HG02798 (cell line): Measurements from ENCODE around the gene TNFRSF11A.
A peak's percentile ranks its signal among the peaks of the same experiment; 100 is the strongest.

Experiments used
- ATAC-seq: cut with Tn5 transposase; IDR thresholded peaks from one replicate; pipeline ENCODE4 v1.9.1; 2021; ENCODE audit warnings: mild to moderate bottlenecking; ENCODE audit not compliant: unreplicated experiment, poor library complexity

Gene TNFRSF11A

DNA sequence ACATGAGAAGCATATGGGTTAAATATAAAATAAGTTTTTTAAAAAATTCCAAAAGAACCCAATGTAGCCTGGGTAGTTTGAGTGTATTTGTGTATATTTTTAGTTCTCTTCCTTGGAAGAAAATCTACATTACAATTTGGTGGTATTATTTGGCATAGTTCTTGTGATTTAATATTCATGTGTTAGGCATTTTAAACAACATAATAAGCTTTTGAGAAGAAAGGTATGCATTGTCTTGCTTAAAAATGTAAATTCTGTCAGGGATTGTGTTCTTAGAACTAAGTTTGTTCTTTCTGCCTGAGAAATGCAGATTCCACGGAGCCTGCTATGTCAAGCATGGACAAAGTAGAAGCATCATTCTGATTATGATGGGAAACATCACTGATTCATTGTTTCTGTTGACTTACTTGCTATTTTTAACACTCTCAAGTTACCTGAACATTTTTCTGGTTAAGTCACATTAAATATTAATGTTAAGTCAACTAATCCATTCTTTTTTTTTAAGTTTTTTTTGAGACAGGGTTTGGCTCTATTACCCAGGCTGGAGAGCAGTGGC lies 49.4 kb downstream of the TNFRSF11A start:
- no peak for ATAC-seq

DNA sequence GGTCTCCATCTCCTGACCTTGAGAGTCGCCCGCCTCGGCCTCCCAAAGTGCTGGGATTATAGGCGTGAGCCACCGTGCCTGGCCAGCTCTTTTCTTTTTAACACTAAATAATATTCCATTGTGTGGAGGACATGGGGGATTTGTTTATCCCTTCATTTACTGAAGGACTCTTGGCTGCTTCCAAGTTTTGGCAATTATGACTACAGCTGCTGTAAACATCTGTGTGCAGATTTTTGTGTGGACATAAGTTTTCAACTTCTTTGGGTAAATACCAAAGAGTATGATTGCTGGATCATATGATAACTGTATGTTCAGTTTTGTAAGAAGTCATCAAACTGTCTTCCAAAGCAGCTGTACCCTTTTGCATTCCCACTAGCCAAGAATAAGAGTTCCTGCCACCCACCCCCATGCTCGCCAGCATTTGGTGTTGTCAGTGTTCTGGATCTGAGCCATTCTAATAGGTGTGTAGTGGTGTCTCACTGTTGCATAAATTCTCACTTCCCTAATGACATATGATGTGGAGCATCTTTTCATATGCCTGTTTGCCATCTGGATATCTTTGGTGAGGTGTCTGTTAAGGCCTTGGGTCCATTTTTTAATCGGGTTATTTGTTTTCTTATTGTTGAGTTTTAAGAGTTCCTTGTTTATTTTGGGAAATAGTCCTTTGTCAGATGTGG lies 52.2 kb downstream of the TNFRSF11A start:
- ATAC-seq, result no peak

DNA sequence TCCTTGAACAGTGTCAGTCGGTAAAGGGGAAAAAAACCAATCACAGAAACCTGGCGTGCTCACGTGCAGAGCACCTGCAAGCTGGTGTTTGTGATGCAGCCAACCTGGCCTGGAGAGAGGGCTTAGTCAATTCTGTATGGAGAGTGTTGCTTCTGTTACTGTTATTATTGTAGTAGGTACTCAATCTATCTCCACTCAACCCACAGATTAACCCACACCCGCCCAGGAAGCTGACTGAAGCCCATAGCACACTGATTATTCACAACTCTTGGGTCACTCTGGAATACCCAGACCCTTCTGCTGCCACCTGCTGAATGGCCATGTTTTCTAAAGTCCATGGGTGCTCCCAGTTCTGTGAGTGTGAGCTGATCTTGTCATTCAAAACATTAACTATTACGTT lies 53.9 kb downstream of the TNFRSF11A start:
- ATAC-seq, result no peak

DNA sequence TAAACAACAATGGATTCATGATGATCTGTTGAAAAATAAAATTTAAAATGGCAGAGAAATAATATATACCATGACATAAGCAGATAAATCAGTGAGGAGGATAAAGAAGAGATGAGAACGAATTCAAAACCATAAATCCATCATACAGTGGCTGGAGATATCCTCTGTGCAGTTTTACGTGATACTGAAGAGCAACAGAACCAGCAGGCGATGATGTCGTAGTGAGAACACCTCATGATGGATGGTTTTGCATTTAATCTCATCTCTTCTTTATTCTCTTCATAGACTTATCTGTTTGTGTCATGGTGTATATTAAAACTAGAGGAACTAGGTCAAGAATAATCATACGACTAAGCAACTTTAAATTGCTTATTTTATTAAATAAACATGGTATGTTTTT lies 56.3 kb downstream of the TNFRSF11A start:
- no peak for ATAC-seq

DNA sequence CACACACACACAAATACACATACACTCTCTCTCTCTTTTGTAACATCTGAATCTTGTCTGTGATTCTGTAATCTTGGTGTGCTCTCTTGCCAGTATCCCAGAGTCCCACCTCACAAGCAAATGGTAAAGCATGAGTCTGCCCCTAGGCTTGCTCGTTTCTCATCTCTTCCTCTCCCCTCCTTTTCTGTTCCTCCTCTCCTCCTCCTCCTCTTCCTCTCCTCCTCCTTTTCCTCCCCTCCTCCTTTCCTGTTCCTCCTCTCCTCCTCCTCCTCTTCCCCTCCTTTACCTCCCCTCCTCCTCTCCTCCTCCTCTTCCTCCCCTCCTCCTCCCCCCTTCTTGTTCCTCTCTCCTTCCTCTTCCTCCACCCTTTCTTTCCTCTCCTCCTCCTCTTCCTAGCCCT lies 59.0 kb downstream of the TNFRSF11A start:
- no peak for ATAC-seq

DNA sequence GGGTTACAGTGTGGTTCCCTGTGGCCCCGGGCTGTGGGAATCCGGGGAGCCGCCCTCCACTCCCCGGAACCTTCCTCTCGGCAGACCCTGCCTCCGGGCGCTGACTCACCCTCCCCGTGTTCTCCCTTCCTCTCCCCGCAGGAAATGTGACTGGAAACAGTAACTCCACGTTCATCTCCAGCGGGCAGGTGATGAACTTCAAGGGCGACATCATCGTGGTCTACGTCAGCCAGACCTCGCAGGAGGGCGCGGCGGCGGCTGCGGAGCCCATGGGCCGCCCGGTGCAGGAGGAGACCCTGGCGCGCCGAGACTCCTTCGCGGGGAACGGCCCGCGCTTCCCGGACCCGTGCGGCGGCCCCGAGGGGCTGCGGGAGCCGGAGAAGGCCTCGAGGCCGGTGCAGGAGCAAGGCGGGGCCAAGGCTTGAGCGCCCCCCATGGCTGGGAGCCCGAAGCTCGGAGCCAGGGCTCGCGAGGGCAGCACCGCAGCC lies 59.5 kb downstream of the TNFRSF11A start:
- ATAC-seq, result no peak

DNA sequence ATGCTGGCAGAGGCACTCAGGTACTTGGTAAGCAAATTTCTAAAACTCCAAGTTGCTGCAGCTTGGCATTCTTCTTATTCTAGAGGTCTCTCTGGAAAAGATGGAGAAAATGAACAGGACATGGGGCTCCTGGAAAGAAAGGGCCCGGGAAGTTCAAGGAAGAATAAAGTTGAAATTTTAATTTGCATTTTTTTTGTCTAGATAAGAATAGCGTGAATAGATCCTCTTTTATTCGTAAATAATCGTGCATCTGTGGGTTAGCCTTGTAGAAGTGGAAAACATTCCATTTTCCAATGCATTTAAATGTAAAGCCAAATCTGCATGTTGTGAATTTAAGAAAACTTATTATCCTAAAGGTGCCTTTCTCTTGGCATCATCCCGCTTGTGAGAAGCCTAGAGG lies 61.0 kb downstream of the TNFRSF11A start:
- no peak for ATAC-seq

DNA sequence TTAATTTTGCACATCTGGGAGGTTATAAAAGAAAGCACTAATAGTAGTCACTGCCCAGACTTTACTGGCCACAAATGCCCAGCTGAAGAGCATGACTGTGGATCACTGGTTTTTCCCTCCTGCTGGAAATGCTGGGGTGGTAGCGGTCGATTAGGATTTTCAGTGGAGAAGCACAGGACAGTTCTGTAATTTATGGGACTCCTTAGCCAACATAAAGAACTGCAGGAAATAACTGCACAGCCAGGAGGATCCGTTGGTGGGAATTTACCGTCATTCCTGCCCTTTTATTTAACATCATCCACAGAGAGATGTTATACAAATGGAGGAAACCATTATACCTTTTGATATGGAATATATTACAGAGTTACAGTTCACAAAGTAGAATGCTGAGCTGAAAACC lies 61.5 kb downstream of the TNFRSF11A start:
- no peak for ATAC-seq

DNA sequence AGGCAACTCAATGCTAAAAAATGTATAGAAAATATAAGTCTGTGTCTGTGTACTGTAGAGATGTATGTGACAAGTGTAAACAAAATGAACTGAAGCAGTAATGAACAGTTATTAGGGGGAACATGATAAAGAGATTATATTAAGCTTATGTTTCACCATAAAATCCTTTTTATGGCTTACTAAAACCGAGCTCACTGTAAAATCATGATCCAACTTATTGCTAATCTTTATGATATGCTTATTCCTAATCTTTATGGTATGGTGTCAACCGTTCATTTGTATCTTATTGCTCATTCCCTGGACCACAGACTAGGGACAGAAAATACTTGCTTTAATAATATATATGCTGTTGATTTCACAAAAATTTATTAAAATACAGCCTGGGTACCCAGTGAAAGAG lies 62.1 kb downstream of the TNFRSF11A start:
- ATAC-seq, result no peak

DNA sequence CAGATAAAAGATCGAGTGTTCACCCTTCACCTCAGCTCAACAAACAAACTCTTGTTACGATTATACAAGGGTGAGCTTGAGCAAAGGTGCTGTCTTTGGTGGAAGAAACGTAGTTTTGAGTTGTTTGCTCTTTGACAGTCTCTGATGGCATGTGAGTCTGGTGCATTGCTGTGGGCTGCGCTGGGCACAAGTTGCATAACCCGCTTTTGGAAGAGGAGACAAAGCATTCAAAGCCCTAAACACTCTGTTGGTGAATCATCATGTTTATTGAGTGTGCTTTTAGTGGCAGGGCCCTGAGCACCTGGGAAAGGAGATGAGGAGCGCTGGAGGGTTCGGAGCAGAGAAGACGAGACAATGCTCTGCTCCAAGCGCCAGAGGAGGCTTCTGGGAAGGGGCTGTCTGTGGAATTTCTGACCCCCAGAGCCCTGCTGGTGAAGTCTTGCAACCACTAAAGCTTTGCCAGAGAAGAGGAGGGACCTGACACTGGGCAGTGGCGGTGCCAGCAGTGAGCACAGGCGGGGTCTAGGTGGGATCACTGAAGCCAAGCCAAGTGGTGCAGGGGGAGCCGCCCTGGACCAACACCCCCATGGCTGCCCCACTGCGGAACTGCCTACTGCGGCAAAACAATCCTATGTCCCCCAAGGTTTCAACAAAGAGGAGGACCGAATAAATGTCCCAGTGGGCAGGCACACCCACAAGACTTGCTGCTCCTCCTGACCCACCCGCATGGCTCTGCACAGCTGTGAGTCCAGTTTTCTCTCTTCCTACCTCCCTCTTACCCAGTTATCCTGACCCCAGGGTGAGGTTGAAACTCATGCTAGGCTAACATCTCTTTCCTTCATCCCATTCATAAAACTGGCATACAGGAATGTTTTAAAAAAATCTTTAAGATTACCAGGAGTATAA lies 64.0 kb downstream of the TNFRSF11A start:
- ATAC-seq, result no peak

DNA sequence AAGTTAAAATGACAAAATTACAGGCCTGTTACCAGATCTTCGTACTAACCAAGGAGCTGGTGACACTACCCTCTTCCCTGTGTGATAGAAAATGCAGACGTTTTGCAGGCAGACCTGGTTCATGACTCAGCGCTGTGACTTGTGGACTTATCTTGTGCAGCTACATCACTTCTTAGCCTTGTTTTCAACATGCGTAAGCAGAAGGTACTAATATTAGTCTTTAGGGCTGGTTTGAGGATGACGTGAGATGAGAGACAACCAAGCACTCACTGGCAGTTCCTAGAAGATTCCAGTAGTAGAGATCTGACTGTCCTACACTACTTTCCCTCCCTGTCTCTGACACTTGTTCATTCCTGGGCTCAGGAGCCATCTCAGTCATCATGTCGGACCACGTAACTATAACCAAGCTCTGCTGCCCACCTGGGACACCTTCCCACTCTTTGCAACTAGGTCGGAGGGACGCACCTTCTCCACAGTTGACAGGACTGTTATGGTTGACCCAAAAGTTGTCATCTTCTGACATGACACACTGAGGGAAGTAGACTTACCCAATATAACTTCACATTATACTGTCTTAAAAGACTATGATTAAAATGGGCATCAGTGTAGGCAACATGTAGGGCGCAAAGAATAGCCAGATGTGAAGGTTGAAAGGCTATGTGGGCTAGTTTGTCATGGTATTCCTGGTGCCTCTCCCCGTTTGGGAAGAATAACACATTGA lies 64.8 kb downstream of the TNFRSF11A start:
- no peak for ATAC-seq

DNA sequence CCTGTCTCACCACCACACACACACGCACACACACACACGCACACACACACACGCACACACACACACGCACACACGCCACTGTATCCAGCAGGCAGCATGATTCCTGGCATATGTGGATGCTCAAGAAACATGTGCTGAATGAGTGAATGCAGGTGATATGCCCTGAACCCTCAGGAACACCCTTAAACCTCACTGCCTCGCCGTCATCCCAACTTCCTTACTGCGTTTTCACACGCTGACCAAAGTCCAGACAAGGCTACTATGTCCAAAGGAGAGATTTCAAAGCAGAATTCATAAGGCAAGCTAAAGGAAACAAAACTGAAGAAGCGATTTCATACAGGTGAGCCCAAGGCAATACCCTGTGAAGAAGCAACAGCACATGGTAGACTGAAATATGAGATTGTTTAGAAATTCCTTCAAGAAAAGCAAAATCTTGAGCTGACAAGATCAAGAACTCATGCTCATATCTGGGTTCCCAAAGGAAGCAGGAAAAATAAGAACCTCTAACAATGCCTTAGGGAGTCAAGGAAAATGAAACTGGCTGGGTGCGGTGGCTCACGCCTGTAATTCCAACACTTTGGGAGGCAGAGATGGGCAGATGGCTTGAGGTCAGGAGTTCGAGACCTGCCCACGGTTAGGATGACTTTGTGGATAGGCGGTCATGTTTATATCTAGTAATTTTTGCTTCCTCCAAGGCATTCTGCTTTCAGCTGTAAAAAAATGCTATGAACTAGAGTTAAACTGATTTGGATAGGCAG lies 69.1 kb downstream of the TNFRSF11A start:
- ATAC-seq, result no peak

DNA sequence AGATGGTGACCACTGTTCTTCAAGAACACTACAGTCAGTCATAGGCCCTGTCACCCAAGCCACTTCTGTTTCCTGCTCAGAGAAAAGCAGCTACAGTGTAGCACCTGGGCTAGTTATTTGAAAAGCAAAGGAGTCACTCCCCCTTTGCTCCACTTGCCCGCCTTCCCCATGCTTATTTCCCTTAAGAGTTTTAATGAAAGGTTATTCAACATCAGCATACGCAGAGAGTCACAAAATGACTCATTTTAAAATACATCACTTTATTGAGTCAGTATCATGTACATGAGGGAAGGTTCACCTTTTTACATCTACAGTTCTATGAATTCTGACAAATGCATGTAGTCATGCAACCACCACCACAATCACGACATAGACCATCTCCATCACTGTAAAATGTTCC lies 71.3 kb downstream of the TNFRSF11A start:
- ATAC-seq, result no peak

DNA sequence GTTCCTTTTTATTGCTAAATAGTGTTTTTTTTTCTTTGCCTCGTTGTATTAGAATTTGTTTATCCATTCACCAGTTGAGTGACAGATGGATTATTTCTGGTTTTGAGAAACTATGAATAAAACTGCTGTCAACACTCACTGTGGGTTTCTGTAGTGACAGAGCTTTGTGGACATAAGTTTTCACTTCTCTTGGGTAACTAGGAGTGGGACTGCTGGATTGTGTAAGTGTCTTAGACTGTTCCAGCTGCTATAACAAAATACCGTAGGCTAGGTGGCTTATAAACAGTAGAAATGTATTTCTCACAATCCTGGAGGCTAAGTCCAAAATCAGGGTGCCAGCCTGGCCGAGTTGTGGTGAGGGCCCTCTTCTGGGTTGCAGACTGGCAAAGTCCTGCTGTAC lies 71.9 kb downstream of the TNFRSF11A start:
- no peak for ATAC-seq

DNA sequence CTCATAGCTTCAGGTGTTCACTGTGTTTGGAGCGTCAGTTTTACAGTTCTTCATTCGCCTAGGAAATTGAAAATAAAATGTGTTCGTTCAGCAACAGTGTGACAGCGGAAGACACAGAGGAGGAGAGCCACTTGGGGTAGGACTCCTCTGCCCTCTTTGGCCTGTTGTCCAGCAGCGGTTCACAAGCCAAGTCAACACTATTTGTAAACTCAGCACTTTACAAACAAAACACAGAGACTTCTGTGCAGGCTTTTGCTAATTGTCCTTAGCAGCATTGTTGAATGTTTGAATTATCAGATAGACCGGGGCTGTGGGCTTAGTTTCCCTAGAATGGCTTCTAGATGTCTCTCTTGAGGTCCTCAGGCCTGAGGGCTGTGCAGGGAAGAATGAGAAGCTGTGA lies 73.2 kb downstream of the TNFRSF11A start:
- ATAC-seq, result no peak

DNA sequence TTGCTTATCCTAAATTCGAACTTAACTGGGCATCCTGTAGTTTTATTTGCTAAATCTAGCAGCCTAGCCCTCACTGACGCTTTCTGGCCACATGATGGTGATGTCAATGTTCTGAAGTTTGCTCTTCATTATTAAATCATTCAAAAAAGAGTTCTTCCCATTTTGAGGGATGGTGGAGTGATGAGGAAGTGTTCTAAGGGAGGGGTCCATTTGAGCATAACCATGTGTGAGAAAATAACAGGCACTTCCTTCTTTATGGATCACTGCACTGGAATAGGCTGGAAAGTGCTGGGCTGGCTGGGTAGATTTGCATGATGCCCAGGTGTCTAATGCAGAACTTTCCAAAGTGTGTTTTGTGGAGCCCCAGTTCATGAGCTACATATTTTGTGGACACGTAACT lies 74.2 kb downstream of the TNFRSF11A start:
- ATAC-seq, result no peak

DNA sequence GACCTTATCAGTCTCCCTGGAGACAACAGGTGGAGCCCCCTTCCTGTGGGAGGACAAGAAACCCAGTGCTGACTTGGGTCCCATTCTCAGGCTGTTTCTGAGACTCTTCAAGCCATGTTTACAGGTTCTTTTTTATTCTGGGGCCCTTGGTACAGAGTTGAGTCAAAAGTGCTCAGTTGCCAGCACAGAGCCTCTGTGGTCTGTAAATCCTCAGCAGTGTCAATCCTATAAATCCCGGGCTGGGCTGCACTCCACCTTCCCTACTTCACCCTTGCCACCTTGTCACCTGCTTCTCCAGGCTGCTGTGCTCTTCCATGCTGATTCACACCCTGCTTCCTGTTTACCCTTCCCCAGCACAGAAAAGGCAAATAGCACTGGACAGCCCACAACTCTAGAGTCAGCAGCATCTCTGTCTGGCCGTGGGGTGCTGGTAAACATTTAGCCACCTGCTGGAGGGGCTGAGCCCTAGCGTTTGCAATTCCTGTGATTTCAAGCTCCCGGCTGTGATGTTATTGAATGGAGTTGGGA lies 74.7 kb downstream of the TNFRSF11A start:
- peak; percentile 63 for ATAC-seq

DNA sequence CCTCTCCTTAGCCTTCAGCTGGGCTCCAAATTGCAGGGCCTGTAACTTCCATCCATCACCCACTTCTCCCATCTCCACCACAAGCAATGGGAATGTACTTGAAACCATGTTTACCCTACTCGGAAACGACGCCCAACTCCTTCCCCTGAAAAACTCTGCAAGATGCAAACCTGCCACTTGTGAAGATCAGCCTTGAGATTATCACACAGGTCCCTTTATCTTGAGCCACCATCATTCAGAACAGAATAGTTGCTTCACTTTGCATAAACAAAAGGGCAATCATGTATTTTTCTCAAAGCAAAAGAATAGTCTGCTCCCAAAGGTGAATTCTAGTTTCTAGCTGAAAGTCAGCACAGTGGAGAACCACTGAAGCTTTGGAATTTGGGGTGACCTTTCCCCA lies 75.8 kb downstream of the TNFRSF11A start:
- no peak for ATAC-seq

DNA sequence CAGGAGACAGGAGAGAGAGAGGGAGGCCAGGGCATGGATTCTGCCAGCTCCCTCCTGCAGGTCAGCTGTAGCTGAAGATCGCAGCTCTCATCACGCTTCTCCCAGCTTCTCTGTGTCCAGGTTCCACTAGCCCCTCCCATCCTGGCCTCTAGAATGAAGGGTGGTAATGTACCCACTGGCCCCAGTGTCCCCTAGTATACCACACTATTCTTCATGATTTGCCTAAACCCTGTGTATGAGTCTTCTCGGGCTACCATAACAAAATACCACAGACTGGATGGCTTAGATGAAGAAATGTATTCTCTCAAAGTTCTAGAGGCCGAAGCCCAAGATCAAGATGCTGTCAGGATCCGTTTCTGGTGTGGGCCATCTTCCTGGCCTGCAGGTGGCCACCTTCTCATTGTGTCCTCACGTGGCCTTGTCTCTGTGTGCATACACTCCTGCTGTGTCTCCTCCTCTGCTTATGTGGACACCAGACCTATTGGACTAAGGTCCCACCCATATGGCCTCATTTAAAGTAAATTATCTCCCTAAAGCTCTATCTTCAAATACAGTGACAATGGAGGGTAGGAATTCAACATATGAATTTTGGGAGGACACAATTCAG lies 77.3 kb downstream of the TNFRSF11A start:
- ATAC-seq, result no peak
